AG04450 (cell line): ENCODE measurements around the gene RAC3. TPM values are rescaled to one million over a fixed set of nuclear protein-coding genes. Genes with fewer than 3 reads are reported as not detected.

Experiments
- CTCF ChIA-PET: fragments of 300-600, 350-600 bp; formaldehyde crosslinking; extraction: SDS; loops from one replicate; lab custom pipeline; 2022; ENCODE audit warnings: antibody characterized with exemption, inconsistent platforms; lab: Charles Lee
- POLR2A ChIA-PET: fragments of 350-600 bp; formaldehyde crosslinking; extraction: SDS; loops from one replicate; lab custom pipeline; 2021; ENCODE audit warnings: antibody characterized with exemption, inconsistent platforms; lab: Yijun Ruan, JAX
- DNase-seq: peaks from one replicate; pipeline ENCODE4 v3.0.0-alpha.2; 2011; ENCODE audit warnings: low read depth, low spot score
- H3K27ac ChIP-seq: one replicate; pipeline ENCODE4 v1.5.1; 2012; ENCODE audit warnings: low read depth, low read length, control low read depth
- H3K27me3 ChIP-seq: one replicate; pipeline ENCODE4 v1.6.0; 2012; ENCODE audit warnings: low read length; ENCODE audit not compliant: control insufficient read depth, insufficient read depth
- H3K4me3 ChIP-seq: 2 replicates; pipeline ENCODE4 v1.5.1; 2011; ENCODE audit warnings: mild to moderate bottlenecking, low read depth, low read length, control low read depth
- H3K9me3 ChIP-seq: 2 replicates; pipeline ENCODE4 v1.5.1; 2012; ENCODE audit warnings: low read length; ENCODE audit not compliant: control insufficient read depth, insufficient read depth
- CTCF ChIP-seq: IDR thresholded peaks from 2 replicates; pipeline ENCODE4 v1.5.1; 2011; ENCODE audit warnings: low read depth, low read length, control low read depth, inconsistent platforms
- polyA plus RNA-seq: library from polyadenylated mRNA; depleted of rRNA; stranded (reverse); fragments of >200 nt; gene quantifications from 2 replicates; pipeline ENCODE4 v1.2.3, GENCODE V29; 2011

Gene RAC3
- polyA plus RNA-seq, 1 experiment = 12.9 TPM

DNA sequence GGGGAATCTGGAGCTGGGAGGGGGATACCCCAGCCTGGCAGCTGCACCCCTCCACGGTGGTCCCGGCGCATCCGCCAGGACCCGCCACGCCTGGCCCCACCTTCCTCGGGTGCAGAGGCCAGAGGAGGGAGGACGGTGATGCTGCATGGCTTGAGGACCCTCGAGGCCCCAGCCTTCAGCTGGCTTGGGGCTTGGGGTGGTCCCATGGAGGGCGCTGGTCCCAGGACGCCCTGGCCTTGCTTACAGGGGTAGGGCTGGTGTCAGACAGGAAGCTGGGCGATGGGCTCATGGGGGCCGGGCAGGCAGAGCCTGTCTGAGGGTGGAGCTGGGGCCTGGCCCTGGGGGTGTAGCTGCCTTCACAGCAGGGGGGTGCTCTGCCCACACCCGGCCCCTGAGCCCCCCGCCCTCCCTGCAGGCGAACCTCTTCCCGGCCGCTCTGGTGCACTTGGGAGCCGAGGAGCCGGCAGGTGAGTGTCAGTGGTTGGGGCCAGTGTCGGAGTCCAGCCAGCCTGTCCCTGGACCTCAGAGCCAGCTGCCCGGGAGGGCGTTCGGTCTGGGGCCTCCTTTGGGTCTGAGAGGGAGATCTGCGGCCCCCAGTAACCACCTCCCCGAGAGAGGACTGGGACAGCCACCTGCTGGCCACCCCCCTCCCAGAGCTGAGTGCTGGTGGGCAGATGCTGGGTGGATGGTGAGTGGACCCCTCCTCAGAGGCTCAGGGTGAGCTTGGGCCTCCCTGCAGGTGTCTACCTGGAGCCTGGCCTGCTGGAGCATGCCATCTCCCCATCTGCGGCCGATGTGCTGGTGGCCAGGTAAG is 15.2 kb upstream of the RAC3 start:
- no peak overlapping the region for H3K4me3 ChIP-seq
- H3K9me3 ChIP-seq = no peaks in the 10 kb centered on the region; the same call in 1 of the 2 replicates
- POLR2A ChIA-PET = interaction anchor here (0.7 kb wide), 1 partner anchor 37 kb away, joined by 4 read pairs; no protein-coding TSS in a partner anchor
- no peak overlapping the region for H3K27ac ChIP-seq
- no peak for TF ChIP-seq CTCF
- H3K27me3 ChIP-seq = no peaks in the 10 kb centered on the region
- CTCF ChIA-PET = no interaction called here
- DNase-seq = no peak

GRCh38 chr17:82016875-82017459 is 14.5 kb upstream of the RAC3 start:
- Histone ChIP-seq H3K9me3 (no peaks in the 10 kb centered on the region; the same call in 1 of the 2 replicates), H3K27me3 (no peaks in the 10 kb centered on the region), H3K27ac (no peak overlapping the region), H3K4me3 (no peak overlapping the region)
- ChIA-PET CTCF (no interaction called here), POLR2A (interaction anchor here (0.7 kb wide), 1 partner anchor 38 kb away, joined by 4 read pairs; no protein-coding TSS in a partner anchor)
- no peak for DNase-seq
- no peak for TF ChIP-seq CTCF

DNA sequence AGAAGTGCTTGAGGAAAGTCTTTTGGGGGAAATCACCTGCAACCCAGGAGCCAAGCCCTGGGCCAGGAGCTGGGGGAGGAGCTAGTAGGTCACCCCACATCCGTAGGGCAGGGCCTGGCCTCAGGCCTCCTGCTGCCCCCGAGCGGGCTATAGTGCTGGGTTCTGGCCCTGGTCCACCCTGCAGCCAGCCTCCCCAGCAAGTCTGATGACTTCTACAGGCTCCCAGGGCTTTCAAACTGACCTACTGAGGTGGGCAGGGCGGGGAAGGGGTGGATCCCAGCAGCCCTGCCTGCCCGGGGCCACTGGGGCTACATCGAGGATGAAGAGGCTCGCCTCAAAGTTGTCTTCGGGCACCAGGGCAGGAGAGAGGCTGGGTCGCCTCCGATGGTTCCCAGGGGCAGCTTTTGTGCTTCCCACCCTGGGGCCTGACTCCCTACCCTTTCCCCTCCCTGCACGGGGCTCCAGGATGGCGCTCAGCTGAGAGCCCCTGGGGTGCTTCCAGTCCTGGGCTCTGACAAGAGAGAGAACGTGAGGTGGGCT is 13.8 kb upstream of the RAC3 start:
- Histone ChIP-seq H3K9me3 (no peaks in the 10 kb centered on the region; the same call in 1 of the 2 replicates), H3K27ac (no peak overlapping the region), H3K27me3 (no peaks in the 10 kb centered on the region), H3K4me3 (no peak overlapping the region)
- ChIA-PET POLR2A (no interaction called here), CTCF (no interaction called here)
- DNase-seq = no peak
- no peak for TF ChIP-seq CTCF

DNA sequence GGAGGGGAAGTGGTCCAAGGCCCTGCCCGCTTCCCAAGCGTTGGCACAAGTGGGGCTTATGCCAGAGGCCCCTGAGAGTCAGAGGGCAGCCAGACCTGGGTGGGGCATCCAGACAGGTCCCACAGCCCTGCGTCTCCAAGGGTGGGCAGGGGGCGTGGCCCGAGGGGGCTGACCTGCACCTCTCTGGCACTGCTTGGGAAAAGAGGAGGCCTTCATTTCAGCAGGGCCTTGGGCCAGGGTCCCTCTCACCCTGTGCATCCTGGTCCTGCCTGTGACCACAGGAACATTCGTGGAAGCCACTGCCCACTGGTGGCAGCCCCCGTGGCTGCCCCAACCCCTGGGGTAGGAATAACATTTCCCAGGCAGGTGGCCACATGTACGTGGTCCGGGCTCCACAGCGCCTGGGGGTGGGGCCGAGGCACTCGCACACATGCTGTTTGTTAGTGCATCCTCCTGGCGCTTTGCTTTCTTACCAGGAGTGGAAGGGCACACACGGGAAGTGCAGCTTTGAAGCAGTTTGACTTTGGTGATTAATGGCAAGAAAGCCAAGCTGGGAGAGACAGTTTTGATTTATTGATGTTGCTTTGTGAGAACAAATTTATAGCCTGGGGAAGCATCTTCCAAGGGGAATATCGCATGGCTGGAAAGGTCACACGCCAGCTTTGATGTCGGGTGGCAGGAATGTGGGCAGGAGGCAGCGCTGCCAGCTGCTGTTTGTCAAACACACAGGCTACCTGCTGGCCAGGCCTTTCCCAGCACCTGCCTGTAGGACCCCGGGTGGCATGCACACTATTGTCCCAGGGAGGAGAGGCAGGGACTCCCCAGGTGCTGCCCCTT is 13.1 kb upstream of the RAC3 start:
- Histone ChIP-seq H3K4me3 (no peak overlapping the region), H3K27me3 (no peaks in the 10 kb centered on the region), H3K27ac (no peak overlapping the region), H3K9me3 (no peaks in the 10 kb centered on the region; the same call in 1 of the 2 replicates)
- POLR2A ChIA-PET = no interaction called here
- CTCF ChIA-PET = interaction anchor here (4.5 kb wide), 1 partner anchor 59 kb away, joined by 34 read pairs; no protein-coding TSS in a partner anchor
- no peak for DNase-seq
- TF ChIP-seq CTCF = no peak
